Measurements from ENCODE around the gene TMEM120B.

TMEM120B gene

DNA sequence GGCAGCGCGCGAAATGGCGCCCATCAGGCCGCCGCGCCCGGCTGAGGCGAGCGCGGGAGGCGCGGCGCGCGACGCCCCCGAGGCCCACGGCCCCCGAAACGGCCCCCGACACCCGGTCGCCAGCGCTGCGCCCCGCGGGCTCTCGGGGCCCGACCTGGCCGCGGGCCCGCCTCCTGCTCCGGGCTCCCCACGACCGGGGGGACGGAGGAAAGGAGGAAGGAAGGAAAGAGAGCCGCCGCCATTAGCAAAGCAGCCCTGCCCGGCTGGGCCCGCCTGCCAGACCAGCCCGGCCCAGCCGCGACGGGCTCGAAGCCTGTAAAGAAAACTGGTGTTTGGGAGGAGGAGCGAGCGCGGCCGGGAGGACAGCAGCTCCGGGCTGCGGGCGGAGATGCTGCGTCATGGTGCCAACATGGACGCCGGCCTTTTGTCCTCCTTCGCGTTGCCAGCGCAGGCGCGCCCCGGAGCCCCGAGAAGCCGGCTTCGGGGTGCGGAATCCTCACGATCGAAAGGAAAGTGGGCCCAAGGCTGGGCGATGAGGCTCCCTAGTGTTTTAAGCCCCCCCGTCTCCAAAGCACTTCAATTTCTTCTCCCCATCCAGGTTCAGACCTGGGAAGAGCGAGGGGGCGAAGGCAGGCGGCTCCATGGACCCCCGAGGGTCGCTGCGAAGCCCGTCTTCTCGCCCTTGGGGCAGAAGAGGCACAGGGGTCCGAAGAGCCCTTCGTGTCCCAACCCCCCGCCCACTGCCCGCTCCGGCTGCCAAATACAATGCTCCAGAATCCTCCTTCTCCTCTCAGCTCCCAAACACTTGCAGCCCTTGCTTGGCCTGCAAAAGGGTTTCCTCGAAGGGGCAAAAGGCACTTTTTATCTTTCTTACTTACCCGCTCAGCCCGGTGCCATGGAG, 88.4 kb downstream of the TMEM120B start:
- FAIRE-seq = no peak
- DNase-seq (ENCODE audit: insufficient read length, low spot score) = no peak

GRCh38 chr12:121801595-121802484, 89.3 kb downstream of the TMEM120B start:
- FAIRE-seq (no peak), DNase-seq (ENCODE audit: insufficient read length, low spot score) (no peak)

- no peak for FAIRE-seq
Measured at GRCh38 chr12:121802485-121802842, 89.9 kb downstream of the TMEM120B start.

DNA sequence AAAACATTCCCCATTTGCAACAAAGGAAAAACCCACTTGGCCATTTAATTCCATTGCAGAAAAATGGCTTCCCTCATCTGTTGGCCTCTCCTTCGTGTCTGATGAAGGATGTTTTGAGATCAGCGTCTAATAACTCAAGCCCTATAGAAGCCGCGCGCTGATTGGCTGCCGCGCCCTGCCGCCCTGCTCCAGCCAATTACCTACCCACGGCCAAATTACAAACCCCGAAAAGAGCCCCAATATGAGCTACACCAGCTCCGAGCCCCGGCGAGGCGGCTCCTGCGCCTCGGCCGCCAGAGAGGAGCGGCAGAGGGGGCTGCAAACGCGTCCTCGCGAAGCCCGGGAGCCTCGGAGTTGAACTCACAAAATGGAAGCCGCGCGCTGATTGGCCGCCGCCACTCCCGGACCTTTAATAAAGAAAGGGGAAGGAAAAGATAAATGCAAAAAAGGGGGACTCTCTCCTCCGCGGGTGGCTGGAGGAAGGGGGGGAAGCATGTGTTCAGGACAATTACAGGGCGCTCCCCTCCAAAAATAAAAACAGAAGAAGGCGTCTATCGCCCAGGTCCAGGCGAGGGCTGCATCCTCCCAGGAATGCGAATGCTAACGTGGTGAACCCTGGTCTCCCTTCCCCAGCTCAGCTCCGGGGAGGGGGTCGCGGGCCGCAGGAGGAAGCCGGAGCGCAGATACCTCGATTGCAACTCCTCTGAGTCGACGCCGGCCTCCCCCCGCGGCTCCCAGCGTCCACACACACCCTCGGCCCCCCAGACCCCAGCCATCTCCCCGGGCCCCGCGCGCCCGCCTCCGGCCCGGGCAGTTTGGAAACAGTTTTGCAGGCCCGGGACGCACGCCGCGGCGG, 90.5 kb downstream of the TMEM120B start:
- FAIRE-seq = no peak
- peak; percentile 93 for DNase-seq (ENCODE audit: insufficient read length, low spot score)

More at GRCh38 chr12:121802485-121802842, 89.9 kb downstream of the TMEM120B start:
- DNase-seq (ENCODE audit: insufficient read length, low spot score) = no peak

GRCh38 chr12:121803861-121804416, 91.4 kb downstream of the TMEM120B start, which contains the start of gene SETD1B:
Gene SETD1B, plus strand, starts transcription at chr12:121804009. Its CDS starts 729 bp downstream, at chr12:121804738.
- no peak for FAIRE-seq
- no peak for DNase-seq (ENCODE audit: insufficient read length, low spot score)

DNA sequence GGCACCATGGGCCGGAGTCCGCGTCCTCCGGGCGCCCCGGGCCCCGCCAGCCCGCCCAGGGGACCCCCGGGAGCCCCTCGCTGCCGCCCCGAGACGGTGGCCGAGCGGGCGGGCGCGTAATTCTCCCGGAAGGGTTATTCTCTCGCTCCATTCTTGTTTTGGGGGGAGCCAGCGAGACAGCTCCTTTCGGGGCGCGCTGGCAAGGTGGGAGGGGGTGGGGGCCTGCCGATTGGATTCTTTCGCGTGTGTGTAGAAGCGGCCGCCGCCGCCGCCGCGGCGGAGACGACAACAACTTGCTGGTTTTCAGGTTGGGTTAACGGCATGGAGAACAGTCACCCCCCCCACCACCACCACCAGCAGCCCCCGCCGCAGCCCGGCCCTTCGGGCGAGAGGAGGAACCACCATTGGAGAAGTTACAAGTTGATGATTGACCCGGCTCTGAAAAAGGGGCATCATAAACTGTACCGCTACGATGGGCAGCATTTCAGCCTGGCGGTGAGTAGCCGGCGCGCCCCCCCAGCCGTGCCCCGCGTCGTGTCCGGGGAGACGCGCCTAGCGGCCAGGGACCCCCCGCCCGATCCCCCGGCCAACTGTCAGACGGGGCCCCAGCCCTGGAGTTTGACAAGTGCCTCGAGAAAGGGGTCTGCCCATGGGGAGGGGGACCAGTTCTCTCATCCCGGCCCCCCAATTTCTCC, 92.0 kb downstream of the TMEM120B start:
- DNase-seq (ENCODE audit: insufficient read length, low spot score) = no peak
- FAIRE-seq = no peak

GRCh38 chr12:121805171-121806008, 92.8 kb downstream of the TMEM120B start:
- DNase-seq (ENCODE audit: insufficient read length, low spot score) (no peak), FAIRE-seq (no peak)

GRCh38 chr12:121806009-121806545, 93.5 kb downstream of the TMEM120B start:
- DNase-seq (ENCODE audit: insufficient read length, low spot score) (no peak), FAIRE-seq (no peak)

DNA sequence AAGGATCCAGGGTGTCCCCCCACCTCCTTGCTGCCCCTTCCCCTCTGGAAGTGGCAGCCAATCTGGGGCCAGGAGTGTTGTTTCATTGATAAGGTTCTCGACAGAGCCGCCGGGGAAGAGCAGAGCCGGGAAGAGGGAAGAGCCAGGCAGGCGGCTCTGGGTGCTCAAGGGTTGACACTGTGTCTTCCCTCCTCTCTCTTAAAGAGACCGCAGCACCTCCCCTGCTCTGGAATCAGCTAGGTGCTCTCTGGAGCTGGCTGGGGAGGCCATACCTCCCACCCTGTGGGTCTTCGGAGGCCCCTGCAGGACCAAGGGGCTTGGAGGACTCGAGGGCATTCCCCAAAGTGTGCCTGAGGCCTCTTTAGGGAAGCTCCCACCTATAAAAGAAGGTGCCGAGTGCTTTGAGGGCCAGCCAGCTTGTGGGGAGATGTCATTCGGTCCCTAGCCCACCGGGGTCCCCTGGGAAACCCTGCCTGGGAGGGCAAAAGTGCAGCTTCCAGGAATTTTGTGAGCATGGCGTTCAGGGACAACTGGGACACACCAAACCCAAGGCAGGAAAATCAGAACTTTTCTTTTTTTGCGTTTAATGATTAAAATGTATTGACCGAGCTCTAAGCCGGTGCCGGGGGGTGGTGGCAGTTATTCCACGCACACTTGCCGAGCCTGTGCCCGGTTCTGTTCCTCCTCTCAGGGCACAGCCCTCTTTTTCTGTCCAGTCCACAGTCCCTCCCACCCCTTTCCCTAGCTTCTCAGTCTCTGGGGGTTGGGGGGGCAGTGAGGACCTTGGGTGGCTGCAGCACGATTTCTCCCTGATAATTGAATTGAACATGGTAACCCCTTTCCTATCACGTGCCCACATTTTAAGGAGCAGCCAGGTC, 94.2 kb downstream of the TMEM120B start:
- DNase-seq (ENCODE audit: insufficient read length, low spot score) (no peak), FAIRE-seq (no peak)

- DNase-seq (ENCODE audit: insufficient read length, low spot score) = no peak
- FAIRE-seq = no peak
Measured at GRCh38 chr12:121807642-121808347, 95.2 kb downstream of the TMEM120B start.

- no peak for FAIRE-seq
- no peak for DNase-seq (ENCODE audit: insufficient read length, low spot score)
Measured at GRCh38 chr12:121808623-121809022, 96.1 kb downstream of the TMEM120B start.

- DNase-seq (ENCODE audit: insufficient read length, low spot score) = no peak
- no peak for FAIRE-seq
Measured at GRCh38 chr12:121809712-121810116, 97.2 kb downstream of the TMEM120B start.

DNA sequence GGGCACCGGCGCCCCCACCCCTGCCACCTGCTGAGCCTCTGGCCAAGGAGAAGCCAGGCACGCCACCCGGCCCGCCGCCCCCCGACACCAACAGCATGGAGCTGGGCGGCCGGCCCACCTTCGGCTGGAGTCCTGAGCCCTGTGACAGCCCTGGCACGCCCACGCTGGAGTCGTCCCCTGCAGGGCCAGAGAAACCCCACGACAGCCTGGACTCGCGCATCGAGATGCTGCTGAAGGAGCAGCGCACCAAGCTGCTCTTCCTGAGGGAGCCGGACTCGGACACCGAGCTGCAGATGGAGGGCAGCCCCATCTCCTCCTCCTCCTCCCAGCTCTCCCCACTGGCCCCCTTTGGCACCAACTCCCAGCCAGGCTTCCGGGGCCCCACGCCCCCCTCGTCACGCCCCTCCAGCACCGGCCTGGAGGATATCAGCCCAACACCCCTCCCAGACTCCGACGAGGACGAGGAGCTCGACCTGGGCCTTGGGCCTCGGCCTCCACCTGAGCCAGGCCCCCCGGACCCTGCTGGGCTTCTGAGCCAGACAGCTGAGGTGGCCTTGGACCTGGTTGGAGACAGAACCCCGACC, 97.8 kb downstream of the TMEM120B start:
- FAIRE-seq (no peak), DNase-seq (ENCODE audit: insufficient read length, low spot score) (no peak)

DNA sequence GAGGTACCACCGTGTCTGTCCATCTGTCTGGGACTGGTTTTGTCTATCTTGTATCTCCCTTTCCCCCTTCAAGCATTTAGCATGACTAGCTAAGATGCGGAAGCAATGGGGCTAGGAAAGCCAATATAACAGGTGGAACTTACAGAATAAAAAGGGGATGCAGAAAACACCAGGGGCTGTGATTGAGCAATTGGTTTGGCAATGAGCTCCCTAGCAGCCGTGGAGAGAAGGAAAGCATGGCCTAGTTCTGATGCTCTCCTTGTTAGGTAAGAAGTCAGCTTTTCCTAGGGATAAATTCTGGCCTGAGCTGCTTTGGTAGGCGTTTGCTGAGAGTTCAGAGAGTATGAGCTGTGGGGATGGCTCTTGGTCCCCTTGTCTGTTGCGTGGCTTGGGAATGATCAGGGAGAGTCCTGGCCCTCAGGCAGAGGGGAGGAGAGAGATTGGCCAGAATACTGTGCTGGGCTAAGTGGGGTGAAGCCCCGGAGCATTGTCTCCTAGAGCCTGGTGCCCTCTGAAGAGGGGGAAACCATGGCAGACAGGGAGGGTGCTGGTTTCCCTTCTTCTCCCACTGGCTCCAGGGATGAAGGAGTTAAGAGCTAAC, 98.4 kb downstream of the TMEM120B start:
- FAIRE-seq (no peak), DNase-seq (ENCODE audit: insufficient read length, low spot score) (no peak)

DNA sequence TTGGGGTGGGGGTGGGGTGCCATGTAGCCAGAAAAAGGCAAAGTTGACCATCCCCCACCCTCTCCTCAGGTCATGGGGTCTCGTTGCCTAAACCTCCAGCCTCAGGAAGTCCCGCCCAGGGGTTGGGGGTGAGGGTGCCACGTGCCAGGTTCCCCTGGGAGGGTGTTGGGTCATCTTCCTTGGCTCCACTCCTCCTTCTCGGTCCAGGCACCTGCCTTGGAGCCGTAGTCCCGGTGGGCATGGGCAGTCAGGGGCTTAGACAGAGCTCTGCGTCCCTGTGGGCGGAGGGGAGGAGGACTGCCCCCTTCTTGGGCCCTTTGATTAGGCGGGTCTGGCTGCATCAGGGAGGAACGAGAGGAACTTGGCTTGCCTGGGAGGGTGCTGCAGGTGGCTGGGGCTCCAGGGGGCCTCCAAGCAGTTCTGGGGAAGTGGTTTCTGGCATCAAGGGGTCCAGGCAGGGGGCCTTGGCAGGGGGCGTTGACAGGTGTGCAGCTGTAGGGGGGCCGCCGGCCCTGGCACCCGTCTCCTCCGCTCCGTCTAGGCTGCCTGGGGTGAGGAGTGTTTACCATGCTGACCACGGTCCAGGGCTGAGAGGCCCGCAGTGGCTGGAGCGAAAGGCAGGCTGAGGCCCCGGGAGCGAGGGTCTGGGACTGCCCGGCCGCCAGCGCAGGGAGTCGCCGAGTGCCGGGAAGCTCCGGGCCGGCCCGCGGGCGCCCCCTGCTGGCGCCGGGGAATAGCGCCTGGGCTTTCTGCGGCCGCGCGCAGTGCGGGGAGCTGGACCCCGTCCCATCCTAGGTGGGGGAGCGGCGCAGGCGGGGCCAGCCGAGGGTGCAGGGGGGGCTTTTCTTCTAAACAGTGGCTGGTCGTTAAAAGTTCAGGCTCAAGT, 99.1 kb downstream of the TMEM120B start:
- peak; percentile 80 for DNase-seq (ENCODE audit: insufficient read length, low spot score)
- FAIRE-seq = no peak

Measured in HTR-8/SVneo (cell line).